HepG2 (cell line): ENCODE results near the gene PIF1. TPM values are rescaled to one million over a fixed set of nuclear protein-coding genes. Genes with fewer than 3 reads are reported as not detected.

ENCODE experiments used
- CHD4 ChIP-seq: fragments of 200-600 bp; sonication (generic); IDR thresholded peaks from 2 replicates; pipeline ENCODE4 v1.7.0; 2017; ENCODE audit warnings: mild to moderate bottlenecking, low read length, borderline replicate concordance
- DMAP1 ChIP-seq: IDR thresholded peaks from 2 replicates; pipeline ENCODE4 v1.6.1; 2016
- EHMT2 ChIP-seq: fragments of 200-600 bp; sonication (generic); IDR thresholded peaks from 2 replicates; pipeline ENCODE4 v1.7.0; 2017; ENCODE audit warnings: antibody characterized with exemption, low read depth, low read length, borderline replicate concordance
- HDAC6 ChIP-seq: fragments of 200-600 bp; sonication (generic); IDR thresholded peaks from 2 replicates; pipeline ENCODE4 v1.7.0; 2017; ENCODE audit warnings: mild to moderate bottlenecking, antibody characterized with exemption, low read length, low read depth
- HMG20B ChIP-seq: conservative IDR thresholded peaks from 2 replicates; pipeline ENCODE4 v1.6.1; 2016; ENCODE audit warnings: missing genetic modification reagents, missing compliant biosample characterization
- KLF9 ChIP-seq: IDR thresholded peaks from 2 replicates; pipeline ENCODE4 v1.6.1; 2016; ENCODE audit warnings: low read depth
- MLLT10 ChIP-seq: sonication (generic); formaldehyde crosslinking; IDR thresholded peaks from 2 replicates; pipeline ENCODE4 v1.4.0; 2020; ENCODE audit warnings: missing genetic modification reagents
- MTA1 ChIP-seq: sonication (generic); formaldehyde crosslinking; IDR thresholded peaks from 2 replicates; pipeline ENCODE4 v1.4.0; 2020; ENCODE audit warnings: missing genetic modification reagents, mild to moderate bottlenecking, borderline replicate concordance
- NFKBIZ ChIP-seq: IDR thresholded peaks from 2 replicates; pipeline ENCODE4 v1.6.1; 2018; ENCODE audit warnings: missing genetic modification reagents, missing compliant biosample characterization
- NR2C2 ChIP-seq: sonication (generic); formaldehyde crosslinking; IDR thresholded peaks from 2 replicates; pipeline ENCODE4 v1.4.0; 2020; ENCODE audit warnings: missing genetic modification reagents, mild to moderate bottlenecking, moderate library complexity, borderline replicate concordance
- NR3C1 ChIP-seq: sonication (generic); formaldehyde crosslinking; IDR thresholded peaks from 2 replicates; pipeline ENCODE4 v1.4.0; 2020; ENCODE audit warnings: missing genetic modification reagents
- RBM39 ChIP-seq: fragments of 200-400 bp; formaldehyde crosslinking; IDR thresholded peaks from one replicate; pipeline ENCODE4 v1.6.1; 2018; ENCODE audit warnings: antibody characterized with exemption, mild to moderate bottlenecking, low read depth, low read length; ENCODE audit not compliant: poor library complexity, severe bottlenecking
- SIN3A ChIP-seq: IDR thresholded peaks from 2 replicates; pipeline ENCODE4 v1.6.1; 2011; ENCODE audit warnings: low read depth, mild to moderate bottlenecking, control low read depth, low read length, borderline replicate concordance
- SKI ChIP-seq: fragments of 450-650 bp; IDR thresholded peaks from one replicate; pipeline ENCODE4 v1.6.1; 2018; ENCODE audit warnings: mild to moderate bottlenecking; ENCODE audit not compliant: partially characterized antibody
- SMAD9 ChIP-seq: sonication (generic); formaldehyde crosslinking; IDR thresholded peaks from 2 replicates; pipeline ENCODE4 v1.5.1; 2020; ENCODE audit warnings: mild to moderate bottlenecking, missing genetic modification reagents
- SP5 ChIP-seq: IDR thresholded peaks from 2 replicates; pipeline ENCODE4 v1.6.1; 2016; ENCODE audit warnings: low read depth, borderline replicate concordance
- TBX3 ChIP-seq: fragments of 450-650 bp; IDR thresholded peaks from 2 replicates; pipeline ENCODE4 v1.6.1; 2017; ENCODE audit warnings: antibody characterized with exemption, mild to moderate bottlenecking, inconsistent platforms, borderline replicate concordance
- TMF1 ChIP-seq: sonication (generic); formaldehyde crosslinking; IDR thresholded peaks from 2 replicates; pipeline ENCODE4 v1.8.1; 2022; ENCODE audit warnings: low read depth, missing genetic modification reagents
- YEATS4 ChIP-seq: sonication (generic); formaldehyde crosslinking; IDR thresholded peaks from 2 replicates; pipeline ENCODE4 v1.4.0; 2020; ENCODE audit warnings: missing genetic modification reagents, borderline replicate concordance
- ZMYM3 ChIP-seq: sonication (generic); formaldehyde crosslinking; IDR thresholded peaks from 2 replicates; pipeline ENCODE4 v1.5.1; 2020; ENCODE audit warnings: mild to moderate bottlenecking, missing genetic modification reagents
- ZNF143 ChIP-seq: sonication (generic); formaldehyde crosslinking; IDR thresholded peaks from 2 replicates; pipeline ENCODE4 v1.4.0; 2020; ENCODE audit warnings: missing genetic modification reagents
- ZNF598 ChIP-seq: sonication (generic); formaldehyde crosslinking; IDR thresholded peaks from 2 replicates; pipeline ENCODE4 v1.5.1; 2020; ENCODE audit warnings: mild to moderate bottlenecking, missing genetic modification reagents, borderline replicate concordance
- polyA plus RNA-seq, 8 experiments: library from polyadenylated mRNA; depleted of rRNA in 3 of 8; stranded (reverse) in 7 of 8; unstranded in 1 of 8; fragments of >200 nt; fragmentation: Illumina TruSeq in 4 of 8; extraction: Trizol in 4 of 8; gene quantifications; 2 replicates each; pipeline versions ENCODE4 v1.2.1 to v1.2.3, GENCODE V29; 2011 to 2016; ENCODE audit warnings: low read depth in 4 of 8, missing spikeins in 1 of 8, mixed read lengths in 1 of 8; ENCODE audit not compliant: insufficient read depth in 1 of 8
- total RNA-seq, 5 experiments: library from RNA; depleted of rRNA; stranded (reverse); fragments of >200 nt; fragmentation: Illumina TruSeq; extraction: Trizol; gene quantifications; 2 replicates each; pipeline ENCODE4 v1.2.3, GENCODE V29; 2016; ENCODE audit warnings: low read depth in 1 of 5
- TF ChIP-seq, protein P1 (sequence below): sonication (generic); formaldehyde crosslinking; IDR thresholded peaks from 2 replicates; pipeline ENCODE4 v1.4.0; 2020; ENCODE audit warnings: missing genetic modification reagents, mild to moderate bottlenecking, borderline replicate concordance
- TF ChIP-seq, protein P2 (sequence below): sonication (generic); formaldehyde crosslinking; IDR thresholded peaks from 2 replicates; pipeline ENCODE4 v1.5.1; 2020; ENCODE audit warnings: missing genetic modification reagents, mild to moderate bottlenecking, borderline replicate concordance
- TF ChIP-seq, protein P3 (sequence below): sonication (generic); formaldehyde crosslinking; IDR thresholded peaks from 2 replicates; pipeline ENCODE4 v1.8.0; 2022; ENCODE audit warnings: mild to moderate bottlenecking, missing genetic modification reagents, moderate library complexity
- TF ChIP-seq, protein P4 (sequence below): sonication (generic); formaldehyde crosslinking; IDR thresholded peaks from 2 replicates; pipeline ENCODE4 v1.4.0; 2020; ENCODE audit warnings: low read depth, mild to moderate bottlenecking, missing genetic modification reagents

The PIF1 gene
- total and polyA plus RNA-seq, 2 of the 13 experiments (the other 11 are each of a cell fraction or from before 2014, with no cell fraction given): 18.5 to 19.7 TPM

DNA sequence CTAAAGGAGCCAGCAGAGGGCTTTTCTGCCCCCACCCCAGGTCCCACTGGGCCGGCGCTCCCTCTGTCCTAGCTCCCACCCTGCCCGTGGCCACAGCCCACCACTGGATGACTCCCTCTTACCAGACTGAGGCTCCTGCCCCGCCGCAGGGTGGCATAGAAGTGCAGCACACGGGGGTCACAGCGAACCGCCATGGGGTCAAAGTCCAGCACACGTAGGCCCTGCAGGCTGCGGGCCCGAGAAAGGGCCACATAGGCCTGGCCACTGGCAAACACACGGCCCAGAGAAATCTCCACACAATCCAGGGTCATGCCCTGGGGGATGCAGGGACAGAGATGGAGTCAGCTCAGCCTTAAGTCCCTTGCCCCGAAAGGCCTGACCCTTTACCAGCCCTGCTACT lies 9.0 kb downstream of the PIF1 start (continued):
- TF ChIP-seq, protein P1, sequence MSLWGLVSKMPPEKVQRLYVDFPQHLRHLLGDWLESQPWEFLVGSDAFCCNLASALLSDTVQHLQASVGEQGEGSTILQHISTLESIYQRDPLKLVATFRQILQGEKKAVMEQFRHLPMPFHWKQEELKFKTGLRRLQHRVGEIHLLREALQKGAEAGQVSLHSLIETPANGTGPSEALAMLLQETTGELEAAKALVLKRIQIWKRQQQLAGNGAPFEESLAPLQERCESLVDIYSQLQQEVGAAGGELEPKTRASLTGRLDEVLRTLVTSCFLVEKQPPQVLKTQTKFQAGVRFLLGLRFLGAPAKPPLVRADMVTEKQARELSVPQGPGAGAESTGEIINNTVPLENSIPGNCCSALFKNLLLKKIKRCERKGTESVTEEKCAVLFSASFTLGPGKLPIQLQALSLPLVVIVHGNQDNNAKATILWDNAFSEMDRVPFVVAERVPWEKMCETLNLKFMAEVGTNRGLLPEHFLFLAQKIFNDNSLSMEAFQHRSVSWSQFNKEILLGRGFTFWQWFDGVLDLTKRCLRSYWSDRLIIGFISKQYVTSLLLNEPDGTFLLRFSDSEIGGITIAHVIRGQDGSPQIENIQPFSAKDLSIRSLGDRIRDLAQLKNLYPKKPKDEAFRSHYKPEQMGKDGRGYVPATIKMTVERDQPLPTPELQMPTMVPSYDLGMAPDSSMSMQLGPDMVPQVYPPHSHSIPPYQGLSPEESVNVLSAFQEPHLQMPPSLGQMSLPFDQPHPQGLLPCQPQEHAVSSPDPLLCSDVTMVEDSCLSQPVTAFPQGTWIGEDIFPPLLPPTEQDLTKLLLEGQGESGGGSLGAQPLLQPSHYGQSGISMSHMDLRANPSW (CRISPR knock-in tag): no peak
- TF ChIP-seq NR2C2 (CRISPR knock-in tag): 0 out of 2 replicates have a peak, but pooled peaks have one; percentile 46
- TF ChIP-seq, protein P2, sequence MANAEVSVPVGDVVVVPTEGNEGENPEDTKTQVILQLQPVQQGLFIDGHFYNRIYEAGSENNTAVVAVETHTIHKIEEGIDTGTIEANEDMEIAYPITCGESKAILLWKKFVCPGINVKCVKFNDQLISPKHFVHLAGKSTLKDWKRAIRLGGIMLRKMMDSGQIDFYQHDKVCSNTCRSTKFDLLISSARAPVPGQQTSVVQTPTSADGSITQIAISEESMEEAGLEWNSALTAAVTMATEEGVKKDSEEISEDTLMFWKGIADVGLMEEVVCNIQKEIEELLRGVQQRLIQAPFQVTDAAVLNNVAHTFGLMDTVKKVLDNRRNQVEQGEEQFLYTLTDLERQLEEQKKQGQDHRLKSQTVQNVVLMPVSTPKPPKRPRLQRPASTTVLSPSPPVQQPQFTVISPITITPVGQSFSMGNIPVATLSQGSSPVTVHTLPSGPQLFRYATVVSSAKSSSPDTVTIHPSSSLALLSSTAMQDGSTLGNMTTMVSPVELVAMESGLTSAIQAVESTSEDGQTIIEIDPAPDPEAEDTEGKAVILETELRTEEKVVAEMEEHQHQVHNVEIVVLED (CRISPR knock-in tag): no peak
- TF ChIP-seq ZNF143 (CRISPR knock-in tag): no peak
- no peak for TF ChIP-seq TMF1 (CRISPR knock-in tag)
- TF ChIP-seq, protein P3, sequence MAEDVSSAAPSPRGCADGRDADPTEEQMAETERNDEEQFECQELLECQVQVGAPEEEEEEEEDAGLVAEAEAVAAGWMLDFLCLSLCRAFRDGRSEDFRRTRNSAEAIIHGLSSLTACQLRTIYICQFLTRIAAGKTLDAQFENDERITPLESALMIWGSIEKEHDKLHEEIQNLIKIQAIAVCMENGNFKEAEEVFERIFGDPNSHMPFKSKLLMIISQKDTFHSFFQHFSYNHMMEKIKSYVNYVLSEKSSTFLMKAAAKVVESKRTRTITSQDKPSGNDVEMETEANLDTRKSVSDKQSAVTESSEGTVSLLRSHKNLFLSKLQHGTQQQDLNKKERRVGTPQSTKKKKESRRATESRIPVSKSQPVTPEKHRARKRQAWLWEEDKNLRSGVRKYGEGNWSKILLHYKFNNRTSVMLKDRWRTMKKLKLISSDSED (CRISPR knock-in tag): no peak
- TF ChIP-seq, protein P4, sequence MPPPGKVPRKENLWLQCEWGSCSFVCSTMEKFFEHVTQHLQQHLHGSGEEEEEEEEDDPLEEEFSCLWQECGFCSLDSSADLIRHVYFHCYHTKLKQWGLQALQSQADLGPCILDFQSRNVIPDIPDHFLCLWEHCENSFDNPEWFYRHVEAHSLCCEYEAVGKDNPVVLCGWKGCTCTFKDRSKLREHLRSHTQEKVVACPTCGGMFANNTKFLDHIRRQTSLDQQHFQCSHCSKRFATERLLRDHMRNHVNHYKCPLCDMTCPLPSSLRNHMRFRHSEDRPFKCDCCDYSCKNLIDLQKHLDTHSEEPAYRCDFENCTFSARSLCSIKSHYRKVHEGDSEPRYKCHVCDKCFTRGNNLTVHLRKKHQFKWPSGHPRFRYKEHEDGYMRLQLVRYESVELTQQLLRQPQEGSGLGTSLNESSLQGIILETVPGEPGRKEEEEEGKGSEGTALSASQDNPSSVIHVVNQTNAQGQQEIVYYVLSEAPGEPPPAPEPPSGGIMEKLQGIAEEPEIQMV (CRISPR knock-in tag): no peak
- TF ChIP-seq SIN3A: no peak
- TF ChIP-seq NFKBIZ (CRISPR knock-in tag): 0 out of 2 replicates have a peak, but pooled peaks have one; percentile 49
- no peak for TF ChIP-seq NR3C1 (CRISPR knock-in tag)
- no peak for TF ChIP-seq HMG20B (CRISPR knock-in tag)
- TF ChIP-seq YEATS4 (CRISPR knock-in tag): peak; percentile 73
- TF ChIP-seq ZMYM3: peak; percentile 51; the same call in 1 of the 2 replicates
- peak; percentile 50 for TF ChIP-seq RBM39
- TF ChIP-seq ZNF598 (CRISPR knock-in tag): no peak
- TF ChIP-seq SMAD9: no peak
- TF ChIP-seq TBX3: no peak
- no peak for TF ChIP-seq EHMT2
- TF ChIP-seq DMAP1 (CRISPR knock-in tag): peak; percentile 87
- no peak for TF ChIP-seq SKI
- no peak for TF ChIP-seq SP5
- no peak for TF ChIP-seq MLLT10
- TF ChIP-seq KLF9: no peak
- TF ChIP-seq CHD4: no peak
- TF ChIP-seq MTA1 (CRISPR knock-in tag): peak; percentile 73; the same call in 1 of the 2 replicates
- TF ChIP-seq HDAC6: no peak
